GM12878 (cell line): ENCODE results near the gene ETV6. TPM values are rescaled to one million over a fixed set of nuclear protein-coding genes. Genes with fewer than 3 reads are reported as not detected.
A peak's percentile ranks its signal among the peaks of the same experiment; 100 is the strongest.

ENCODE experiments used
- ATAC-seq: fragments of 200-7000 bp; cut with Tn5 transposase; 3 replicates; pipeline ENCODE4 v1.9.1; 2020; ENCODE audit warnings: mild to moderate bottlenecking, moderate library complexity
- BruUV-seq: library from RNA; stranded (reverse); fragments of 400-500 nt; replicated peaks from 2 replicates; lab custom pipeline; 2021; lab: Mats Ljungman, UMichigan
- CTCF ChIA-PET: fragments of 300-600 bp; sonication (Branson Sonifier 250); formaldehyde crosslinking; extraction: SDS; loops from one replicate; lab custom pipeline; 2021; ENCODE audit warnings: inconsistent platforms; lab: Yijun Ruan, JAX
- POLR2A ChIA-PET: fragments of 350-600 bp; formaldehyde crosslinking; extraction: SDS; loops from one replicate; lab custom pipeline; 2021; ENCODE audit warnings: inconsistent platforms; lab: Charles Lee
- RAD21 ChIA-PET: fragments of 300-600 bp; sonication (Branson Sonifier 250); formaldehyde crosslinking; loops from one replicate; lab custom pipeline; 2023; ENCODE audit warnings: antibody characterized with exemption; ENCODE audit not compliant: unreplicated experiment; lab: Charles Lee
- SMC1A ChIA-PET: fragments of 300-600 bp; sonication (Branson Sonifier 250); formaldehyde crosslinking; loops from one replicate; lab custom pipeline; 2023; ENCODE audit not compliant: unreplicated experiment, uncharacterized antibody; lab: Charles Lee
- DNase-seq: peaks from one replicate; pipeline ENCODE4 v3.0.0-alpha.2; 2011; ENCODE audit warnings: low read depth, low spot score
- FAIRE-seq: peaks from 3 replicates; lab custom pipeline; 2011; peaks lifted over from hg19 to GRCh38; lab: Jason Lieb, UNC
- H2AFZ ChIP-seq: 2 replicates; pipeline ENCODE4 v1.6.0; 2011; ENCODE audit warnings: low read depth, low read length, control low read depth; ENCODE audit not compliant: control insufficient read depth
- H3K27ac ChIP-seq: 2 replicates; pipeline ENCODE4 v1.5.1; 2011; ENCODE audit warnings: control low read depth; ENCODE audit not compliant: control insufficient read depth, insufficient read depth
- H3K27me3 ChIP-seq, 2 experiments: replicated peaks in 1 of 2; 2 replicates each; pipeline versions ENCODE4 v1.6.0 to v1.6.1; 2011; ENCODE audit warnings: low read length in 1 of 2; ENCODE audit not compliant: control insufficient read depth in 2 of 2, insufficient read depth in 2 of 2
- H3K36me3 ChIP-seq, 2 experiments: 2 replicates each; pipeline ENCODE4 v1.5.1; 2011; ENCODE audit warnings: low read length in 1 of 2; ENCODE audit not compliant: control insufficient read depth in 2 of 2, insufficient read depth in 2 of 2
- H3K4me1 ChIP-seq: 2 replicates; pipeline ENCODE4 v1.6.1; 2011; ENCODE audit warnings: mild to moderate bottlenecking, low read length, moderate library complexity, mixed read lengths; ENCODE audit not compliant: control insufficient read depth, insufficient read depth
- H3K4me2 ChIP-seq: 2 replicates; pipeline ENCODE4 v1.6.0; 2011; ENCODE audit warnings: control low read depth; ENCODE audit not compliant: control insufficient read depth, insufficient read depth
- H3K4me3 ChIP-seq: fragments of 200-600 bp; sonication (generic); 2 replicates; pipeline ENCODE4 v1.5.1; 2016
- H3K79me2 ChIP-seq: 2 replicates; pipeline ENCODE4 v1.6.0; 2011; ENCODE audit warnings: low read length; ENCODE audit not compliant: control insufficient read depth, insufficient read depth
- H3K9ac ChIP-seq: 2 replicates; pipeline ENCODE4 v1.8.0; 2011; ENCODE audit warnings: low read length, control low read depth, mixed read lengths; ENCODE audit not compliant: control insufficient read depth, insufficient read depth
- H3K9me3 ChIP-seq: replicated peaks from 3 replicates; pipeline ENCODE4 v1.5.1; 2011; ENCODE audit warnings: mild to moderate bottlenecking, low read length; ENCODE audit not compliant: control insufficient read depth, insufficient read depth
- H4K20me1 ChIP-seq: 2 replicates; pipeline ENCODE4 v1.6.0; 2011; ENCODE audit not compliant: control insufficient read depth, insufficient read depth
- MTA2 ChIP-seq: fragments of 450-650 bp; IDR thresholded peaks from 2 replicates; pipeline ENCODE4 v1.6.1; 2016; ENCODE audit warnings: low read depth, mild to moderate bottlenecking, moderate library complexity
- WRNIP1 ChIP-seq: IDR thresholded peaks from 2 replicates; pipeline ENCODE4 v1.6.1; 2011; ENCODE audit warnings: low read depth, low read length, improper control_type of control experiment, borderline replicate concordance
- ZNF24 ChIP-seq: fragments of 450-650 bp; IDR thresholded peaks from 2 replicates; pipeline ENCODE4 v1.6.1; 2017; ENCODE audit warnings: antibody characterized with exemption, mild to moderate bottlenecking
- WGBS: methylation state at CpG from one replicate; pipeline ENCODE4 v1.1.6; 2016; ENCODE audit warnings: low lambda C conversion rate; ENCODE audit not compliant: insufficient replicate concordance, insufficient coverage; ENCODE audit errors: missing lambda C conversion rate; 5-methylcytosine and 5-hydroxymethylcytosine counted together
- in situ Hi-C: fragments of 300-500 bp; cut with MboI; formaldehyde crosslinking; loops from 9 replicates; pipeline ENCODE4 v1.14.3; 2018; ENCODE audit warnings: mixed read lengths
- intact Hi-C: fragments of 100-400 bp; cut with micrococcal nuclease; formaldehyde crosslinking; loops from one replicate; pipeline ENCODE4 v1.14.2; 2022; ENCODE audit not compliant: unreplicated experiment
- polyA plus RNA-seq, 11 experiments: library from polyadenylated mRNA; depleted of rRNA in 4 of 11; unstranded in 6 of 11; stranded (reverse) in 5 of 11; fragments of >200 nt; fragmentation: Nextera tagmentation in 4 of 11; fragmentation: Illumina TruSeq in 1 of 11; extraction: Ambion mirVana in 4 of 11; extraction: Trizol in 1 of 11; gene quantifications; 1 replicate in 1 of 11; 2 replicates in 10 of 11; pipeline versions ENCODE4 v1.2.1 to v1.2.3, GENCODE V29; 2011 to 2016; ENCODE audit warnings: inconsistent platforms in 2 of 11, missing spikeins in 2 of 11, low read depth in 1 of 11
- total RNA-seq, 4 experiments: library from RNA; depleted of rRNA in 3 of 4; stranded (reverse); fragments of >200 nt in 3 of 4; fragmentation: Illumina TruSeq in 1 of 4; extraction: Trizol in 1 of 4; gene quantifications; 2 replicates each; pipeline versions ENCODE4 v1.2.1 to v1.2.3, GENCODE V29; 2013 to 2021
- TF ChIP-seq, protein P1 (sequence below): fragments of 450-650 bp; formaldehyde crosslinking; IDR thresholded peaks from 2 replicates; pipeline ENCODE4 v1.5.0; 2022; ENCODE audit warnings: mild to moderate bottlenecking, missing genetic modification characterization

ETV6 gene
- total and polyA plus RNA-seq, 10 of the 15 experiments (the other 5 are each of a cell fraction or from before 2014, with no cell fraction given): 6.6 to 74.8 (median 24.6) TPM

DNA sequence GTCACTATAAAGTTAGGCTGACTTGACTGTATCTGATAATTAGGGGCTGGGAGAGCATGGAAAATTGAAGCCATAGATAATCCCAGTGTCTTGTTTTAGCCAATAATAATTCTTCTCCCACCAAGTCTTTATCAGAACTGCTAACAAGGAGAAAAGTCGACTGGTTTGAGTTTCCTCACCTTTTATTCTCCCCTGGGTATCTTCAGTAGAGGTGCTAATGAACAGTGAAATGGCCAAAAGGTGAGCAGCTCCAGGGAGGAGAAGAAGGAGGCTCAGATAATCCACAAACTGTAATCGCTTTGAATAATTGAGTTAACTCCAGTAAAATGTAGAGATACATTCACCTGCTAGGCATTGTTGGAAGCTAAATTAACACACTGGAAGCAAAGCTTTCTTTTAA, 72.6 kb downstream of the ETV6 start:
- CTCF ChIA-PET: interaction anchor here (0.6 to 2.3 kb wide), 8 partner anchors 9 to 157 kb away, joined by 3 to 8 read pairs (median 4); no protein-coding TSS in a partner anchor
- SMC1A ChIA-PET: interaction anchor here (0.7 to 21.5 kb wide), 13 partner anchors 8 to 311 kb away, joined by 3 to 433 read pairs (median 4); no protein-coding TSS in a partner anchor
- POLR2A ChIA-PET: interaction anchor here (0.9 to 1.6 kb wide), 5 partner anchors 9 to 57 kb away, joined by 3 to 5 read pairs (median 3); no protein-coding TSS in a partner anchor

More for the DNA sequence above, 72.6 kb downstream of the ETV6 start:
- RAD21 ChIA-PET: interaction anchor here (0.6 to 19.9 kb wide), 6 partner anchors 7 to 142 kb away, joined by 3 to 497 read pairs (median 4); no protein-coding TSS in a partner anchor
- intact Hi-C loops: no loop called here
- peak overlapping the region; percentile 79 for H3K4me2 ChIP-seq
- TF ChIP-seq WRNIP1 (no peak), ZNF24 (no peak), MTA2 (no peak)
- TF ChIP-seq, protein P1, sequence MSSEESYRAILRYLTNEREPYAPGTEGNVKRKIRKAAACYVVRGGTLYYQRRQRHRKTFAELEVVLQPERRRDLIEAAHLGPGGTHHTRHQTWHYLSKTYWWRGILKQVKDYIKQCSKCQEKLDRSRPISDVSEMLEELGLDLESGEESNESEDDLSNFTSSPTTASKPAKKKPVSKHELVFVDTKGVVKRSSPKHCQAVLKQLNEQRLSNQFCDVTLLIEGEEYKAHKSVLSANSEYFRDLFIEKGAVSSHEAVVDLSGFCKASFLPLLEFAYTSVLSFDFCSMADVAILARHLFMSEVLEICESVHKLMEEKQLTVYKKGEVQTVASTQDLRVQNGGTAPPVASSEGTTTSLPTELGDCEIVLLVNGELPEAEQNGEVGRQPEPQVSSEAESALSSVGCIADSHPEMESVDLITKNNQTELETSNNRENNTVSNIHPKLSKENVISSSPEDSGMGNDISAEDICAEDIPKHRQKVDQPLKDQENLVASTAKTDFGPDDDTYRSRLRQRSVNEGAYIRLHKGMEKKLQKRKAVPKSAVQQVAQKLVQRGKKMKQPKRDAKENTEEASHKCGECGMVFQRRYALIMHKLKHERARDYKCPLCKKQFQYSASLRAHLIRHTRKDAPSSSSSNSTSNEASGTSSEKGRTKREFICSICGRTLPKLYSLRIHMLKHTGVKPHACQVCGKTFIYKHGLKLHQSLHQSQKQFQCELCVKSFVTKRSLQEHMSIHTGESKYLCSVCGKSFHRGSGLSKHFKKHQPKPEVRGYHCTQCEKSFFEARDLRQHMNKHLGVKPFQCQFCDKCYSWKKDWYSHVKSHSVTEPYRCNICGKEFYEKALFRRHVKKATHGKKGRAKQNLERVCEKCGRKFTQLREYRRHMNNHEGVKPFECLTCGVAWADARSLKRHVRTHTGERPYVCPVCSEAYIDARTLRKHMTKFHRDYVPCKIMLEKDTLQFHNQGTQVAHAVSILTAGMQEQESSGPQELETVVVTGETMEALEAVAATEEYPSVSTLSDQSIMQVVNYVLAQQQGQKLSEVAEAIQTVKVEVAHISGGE (CRISPR knock-in tag): no peak
- TF ChIP-seq, all 136 proteins: peak for 0
- H3K27me3 ChIP-seq: no peaks in the 10 kb centered on the region
- in situ Hi-C loops: no loop called here
- ATAC-seq: no peak
- 48% methylated on average over 2 of the region's 2 CpGs for WGBS
- peaks cover 5% of the 10 kb centered on the region for H3K9me3 ChIP-seq
- H3K27ac ChIP-seq: peak overlapping the region; percentile 90
- H3K4me3 ChIP-seq: peak overlapping the region; percentile 6; the same call in 1 of the 2 replicates
- peaks cover 95% of the 10 kb centered on the region for H3K4me1 ChIP-seq
- H3K79me2 ChIP-seq: peaks cover 98% of the 10 kb centered on the region
- DNase-seq: no peak
- no peaks in the 10 kb centered on the region; the same call in 1 of the 2 replicates for H4K20me1 ChIP-seq
- FAIRE-seq: no peak
- no peak overlapping the region for H2AFZ ChIP-seq
- peak overlapping the region; percentile 56; the same call in 1 of the 2 replicates for H3K9ac ChIP-seq
- BruUV-seq: no TSS peak
- peaks cover 13 to 18% of the 10 kb centered on the region in 2 experiments for H3K36me3 ChIP-seq
